ENCODE measurements around the gene ERBIN.
A peak's percentile ranks its signal among the peaks of the same experiment; 100 is the strongest.
"Not testable (repeated sequence)": the region's sequence is repeated elsewhere in the genome, so short reads cannot be mapped to it uniquely, and the experiment has no call there.

The ERBIN gene

GRCh38 chr5:65914641-65915196, 11.7 kb upstream of the ERBIN start:
- no peak overlapping the region for H3K27ac ChIP-seq (ENCODE audit: low read depth, low read length)
- no peak overlapping the region for H3K4me3 ChIP-seq (ENCODE audit: low read depth in 1 of 5, low read length in 5 of 5)
- no peaks in the 10 kb centered on the region for H3K9me3 ChIP-seq (ENCODE audit: control insufficient read depth in 5 of 5, low read length in 5 of 5)
- no peak overlapping the region for H3K9ac ChIP-seq (ENCODE audit: low read length in 5 of 5)
- no peaks in the 10 kb centered on the region for H3K36me3 ChIP-seq (ENCODE audit: control insufficient read depth in 5 of 5, insufficient read depth in 5 of 5, low read length in 5 of 5)
- H3K4me1 ChIP-seq (ENCODE audit: control insufficient read depth in 5 of 5, insufficient read depth in 5 of 5, low read length in 5 of 5): peaks cover 0 to 3% (median 0%) of the 10 kb centered on the region in 5 donors
- no peaks in the 10 kb centered on the region for H3K27me3 ChIP-seq (ENCODE audit: control insufficient read depth in 5 of 5, insufficient read depth in 4 of 5, low read length in 5 of 5)

- H3K9ac ChIP-seq (ENCODE audit: low read length in 5 of 5); H3K36me3 ChIP-seq (ENCODE audit: control insufficient read depth in 5 of 5, insufficient read depth in 5 of 5, low read length in 5 of 5); H3K4me3 ChIP-seq (ENCODE audit: low read depth in 1 of 5, low read length in 5 of 5); H3K4me1 ChIP-seq (ENCODE audit: control insufficient read depth in 5 of 5, insufficient read depth in 5 of 5, low read length in 5 of 5); H3K27me3 ChIP-seq (ENCODE audit: control insufficient read depth in 5 of 5, insufficient read depth in 4 of 5, low read length in 5 of 5); H3K9me3 ChIP-seq (ENCODE audit: control insufficient read depth in 5 of 5, low read length in 5 of 5); H3K27ac ChIP-seq (ENCODE audit: low read depth, low read length): not testable (repeated sequence)
Measured at GRCh38 chr5:65915661-65916060, 10.7 kb upstream of the ERBIN start.

- no peak overlapping the region for H3K27ac ChIP-seq (ENCODE audit: low read depth, low read length)
- peaks cover 0 to 3% (median 0%) of the 10 kb centered on the region in 5 donors for H3K4me1 ChIP-seq (ENCODE audit: control insufficient read depth in 5 of 5, insufficient read depth in 5 of 5, low read length in 5 of 5)
- H3K9ac ChIP-seq (ENCODE audit: low read length in 5 of 5): no peak overlapping the region
- no peaks in the 10 kb centered on the region for H3K36me3 ChIP-seq (ENCODE audit: control insufficient read depth in 5 of 5, insufficient read depth in 5 of 5, low read length in 5 of 5)
- no peaks in the 10 kb centered on the region for H3K9me3 ChIP-seq (ENCODE audit: control insufficient read depth in 5 of 5, low read length in 5 of 5)
- H3K27me3 ChIP-seq (ENCODE audit: control insufficient read depth in 5 of 5, insufficient read depth in 4 of 5, low read length in 5 of 5): no peaks in the 10 kb centered on the region
- H3K4me3 ChIP-seq (ENCODE audit: low read depth in 1 of 5, low read length in 5 of 5): no peak overlapping the region
Measured at GRCh38 chr5:65916066-65916465, 10.3 kb upstream of the ERBIN start.

GRCh38 chr5:65916636-65917035, 9.7 kb upstream of the ERBIN start:
- no peak overlapping the region for H3K9ac ChIP-seq (ENCODE audit: low read length in 5 of 5)
- H3K4me1 ChIP-seq (ENCODE audit: control insufficient read depth in 5 of 5, insufficient read depth in 5 of 5, low read length in 5 of 5): peaks cover 0 to 3% (median 0%) of the 10 kb centered on the region in 5 donors
- no peak overlapping the region for H3K4me3 ChIP-seq (ENCODE audit: low read depth in 1 of 5, low read length in 5 of 5)
- no peak overlapping the region for H3K27ac ChIP-seq (ENCODE audit: low read depth, low read length)
- H3K9me3 ChIP-seq (ENCODE audit: control insufficient read depth in 5 of 5, low read length in 5 of 5): no peaks in the 10 kb centered on the region
- no peaks in the 10 kb centered on the region for H3K36me3 ChIP-seq (ENCODE audit: control insufficient read depth in 5 of 5, insufficient read depth in 5 of 5, low read length in 5 of 5)
- no peaks in the 10 kb centered on the region for H3K27me3 ChIP-seq (ENCODE audit: control insufficient read depth in 5 of 5, insufficient read depth in 4 of 5, low read length in 5 of 5)

GRCh38 chr5:65919773-65920172, 6.6 kb upstream of the ERBIN start:
- no peak overlapping the region for H3K9ac ChIP-seq (ENCODE audit: low read length in 5 of 5)
- H3K4me1 ChIP-seq (ENCODE audit: control insufficient read depth in 5 of 5, insufficient read depth in 5 of 5, low read length in 5 of 5): peaks cover 0 to 10% (median 8%) of the 10 kb centered on the region in 5 donors
- H3K27me3 ChIP-seq (ENCODE audit: control insufficient read depth in 5 of 5, insufficient read depth in 4 of 5, low read length in 5 of 5): no peaks in the 10 kb centered on the region
- no peak overlapping the region for H3K27ac ChIP-seq (ENCODE audit: low read depth, low read length)
- no peaks in the 10 kb centered on the region for H3K36me3 ChIP-seq (ENCODE audit: control insufficient read depth in 5 of 5, insufficient read depth in 5 of 5, low read length in 5 of 5)
- H3K4me3 ChIP-seq (ENCODE audit: low read depth in 1 of 5, low read length in 5 of 5): no peak overlapping the region
- no peaks in the 10 kb centered on the region for H3K9me3 ChIP-seq (ENCODE audit: control insufficient read depth in 5 of 5, low read length in 5 of 5)

GRCh38 chr5:65923339-65923738, 3.0 kb upstream of the ERBIN start:
- no peak overlapping the region for H3K27ac ChIP-seq (ENCODE audit: low read depth, low read length)
- H3K9ac ChIP-seq (ENCODE audit: low read length in 5 of 5): no peak overlapping the region
- H3K27me3 ChIP-seq (ENCODE audit: control insufficient read depth in 5 of 5, insufficient read depth in 4 of 5, low read length in 5 of 5): no peaks in the 10 kb centered on the region
- peaks cover 0 to 24% (median 15%) of the 10 kb centered on the region in 5 donors for H3K4me1 ChIP-seq (ENCODE audit: control insufficient read depth in 5 of 5, insufficient read depth in 5 of 5, low read length in 5 of 5)
- H3K4me3 ChIP-seq (ENCODE audit: low read depth in 1 of 5, low read length in 5 of 5): no peak overlapping the region
- H3K36me3 ChIP-seq (ENCODE audit: control insufficient read depth in 5 of 5, insufficient read depth in 5 of 5, low read length in 5 of 5): no peaks in the 10 kb centered on the region
- H3K9me3 ChIP-seq (ENCODE audit: control insufficient read depth in 5 of 5, low read length in 5 of 5): no peaks in the 10 kb centered on the region

GRCh38 chr5:65924366-65925043, 1.9 kb upstream of the ERBIN start:
- Histone ChIP-seq H3K4me1 (ENCODE audit: control insufficient read depth in 5 of 5, insufficient read depth in 5 of 5, low read length in 5 of 5) (peaks cover 0 to 33% (median 27%) of the 10 kb centered on the region in 5 donors), H3K36me3 (ENCODE audit: control insufficient read depth in 5 of 5, insufficient read depth in 5 of 5, low read length in 5 of 5) (no peaks in the 10 kb centered on the region), H3K9me3 (ENCODE audit: control insufficient read depth in 5 of 5, low read length in 5 of 5) (no peaks in the 10 kb centered on the region), H3K9ac (ENCODE audit: low read length in 5 of 5) (peak overlapping the region; percentile 68 to 84 (median 82)), H3K27ac (ENCODE audit: low read depth, low read length) (peak overlapping the region; percentile 93), H3K27me3 (ENCODE audit: control insufficient read depth in 5 of 5, insufficient read depth in 4 of 5, low read length in 5 of 5) (no peaks in the 10 kb centered on the region), H3K4me3 (ENCODE audit: low read depth in 1 of 5, low read length in 5 of 5) (peak overlapping the region; percentile 81 to 92 (median 87))

GRCh38 chr5:65925044-65925600, 1.3 kb upstream of the ERBIN start:
- H3K4me1 ChIP-seq (ENCODE audit: control insufficient read depth in 5 of 5, insufficient read depth in 5 of 5, low read length in 5 of 5): peaks cover 0 to 33% (median 29%) of the 10 kb centered on the region in 5 donors
- H3K27me3 ChIP-seq (ENCODE audit: control insufficient read depth in 5 of 5, insufficient read depth in 4 of 5, low read length in 5 of 5): no peaks in the 10 kb centered on the region
- no peaks in the 10 kb centered on the region for H3K9me3 ChIP-seq (ENCODE audit: control insufficient read depth in 5 of 5, low read length in 5 of 5)
- peak overlapping the region; percentile 81 to 92 (median 87) for H3K4me3 ChIP-seq (ENCODE audit: low read depth in 1 of 5, low read length in 5 of 5)
- peak overlapping the region; percentile 93 for H3K27ac ChIP-seq (ENCODE audit: low read depth, low read length)
- peak overlapping the region; percentile 68 to 84 (median 82) for H3K9ac ChIP-seq (ENCODE audit: low read length in 5 of 5)
- no peaks in the 10 kb centered on the region for H3K36me3 ChIP-seq (ENCODE audit: control insufficient read depth in 5 of 5, insufficient read depth in 5 of 5, low read length in 5 of 5)

- no peaks in the 10 kb centered on the region for H3K9me3 ChIP-seq (ENCODE audit: control insufficient read depth in 5 of 5, low read length in 5 of 5)
- peak overlapping the region; percentile 29 to 95 (median 84) for H3K4me3 ChIP-seq (ENCODE audit: low read depth in 1 of 5, low read length in 5 of 5)
- H3K36me3 ChIP-seq (ENCODE audit: control insufficient read depth in 5 of 5, insufficient read depth in 5 of 5, low read length in 5 of 5): no peaks in the 10 kb centered on the region
- peak overlapping the region; percentile 96 for H3K27ac ChIP-seq (ENCODE audit: low read depth, low read length)
- peak overlapping the region; percentile 38 to 99 (median 93) for H3K9ac ChIP-seq (ENCODE audit: low read length in 5 of 5)
- no peaks in the 10 kb centered on the region for H3K27me3 ChIP-seq (ENCODE audit: control insufficient read depth in 5 of 5, insufficient read depth in 4 of 5, low read length in 5 of 5)
- peaks cover 0 to 33% (median 29%) of the 10 kb centered on the region in 5 donors for H3K4me1 ChIP-seq (ENCODE audit: control insufficient read depth in 5 of 5, insufficient read depth in 5 of 5, low read length in 5 of 5)
Measured at GRCh38 chr5:65925601-65926275, 637 bp upstream of the ERBIN start.

- Histone ChIP-seq H3K9me3 (ENCODE audit: control insufficient read depth in 5 of 5, low read length in 5 of 5) (no peaks in the 10 kb centered on the region), H3K9ac (ENCODE audit: low read length in 5 of 5) (peak overlapping the region; percentile 84 to 99 (median 94)), H3K36me3 (ENCODE audit: control insufficient read depth in 5 of 5, insufficient read depth in 5 of 5, low read length in 5 of 5) (no peaks in the 10 kb centered on the region), H3K4me1 (ENCODE audit: control insufficient read depth in 5 of 5, insufficient read depth in 5 of 5, low read length in 5 of 5) (peaks cover 0 to 33% (median 29%) of the 10 kb centered on the region in 5 donors), H3K27me3 (ENCODE audit: control insufficient read depth in 5 of 5, insufficient read depth in 4 of 5, low read length in 5 of 5) (no peaks in the 10 kb centered on the region), H3K27ac (ENCODE audit: low read depth, low read length) (peak overlapping the region; percentile 96), H3K4me3 (ENCODE audit: low read depth in 1 of 5, low read length in 5 of 5) (peak overlapping the region; percentile 80 to 95 (median 84))
Measured at GRCh38 chr5:65926893-65927292, 518 bp downstream of the ERBIN start.
